ENCODE results near the gene MKNK2. TPM values are rescaled to one million over a fixed set of nuclear protein-coding genes. Genes with fewer than 3 reads are reported as not detected.

Gene MKNK2
- total RNA-seq, 1 experiment from 2014 or later, result 96.8 TPM

- no peak overlapping the region for H3K4me3 ChIP-seq (ENCODE audit: low read length)
- no peaks in the 10 kb centered on the region for H3F3A ChIP-seq (ENCODE audit: low read length, unreplicated experiment)
- H3K9ac ChIP-seq (ENCODE audit: low read length), result no peak overlapping the region
- H3K27ac ChIP-seq (ENCODE audit: low read length), result 0 out of 2 replicates have a peak overlapping the region, but pooled peaks have one; percentile 13
- peaks cover 31% of the 10 kb centered on the region for H3K4me1 ChIP-seq (ENCODE audit: insufficient read depth, low read length)
- TF ChIP-seq EZH2 (IDR thresholded peaks at IDR 0.05; ENCODE audit: low read length, unreplicated experiment) (no peak), EZH2phosphoT487 (IDR thresholded peaks at IDR 0.05; ENCODE audit: borderline replicate concordance, low read length) (no peak)
- TF ChIP-seq, protein P1, sequence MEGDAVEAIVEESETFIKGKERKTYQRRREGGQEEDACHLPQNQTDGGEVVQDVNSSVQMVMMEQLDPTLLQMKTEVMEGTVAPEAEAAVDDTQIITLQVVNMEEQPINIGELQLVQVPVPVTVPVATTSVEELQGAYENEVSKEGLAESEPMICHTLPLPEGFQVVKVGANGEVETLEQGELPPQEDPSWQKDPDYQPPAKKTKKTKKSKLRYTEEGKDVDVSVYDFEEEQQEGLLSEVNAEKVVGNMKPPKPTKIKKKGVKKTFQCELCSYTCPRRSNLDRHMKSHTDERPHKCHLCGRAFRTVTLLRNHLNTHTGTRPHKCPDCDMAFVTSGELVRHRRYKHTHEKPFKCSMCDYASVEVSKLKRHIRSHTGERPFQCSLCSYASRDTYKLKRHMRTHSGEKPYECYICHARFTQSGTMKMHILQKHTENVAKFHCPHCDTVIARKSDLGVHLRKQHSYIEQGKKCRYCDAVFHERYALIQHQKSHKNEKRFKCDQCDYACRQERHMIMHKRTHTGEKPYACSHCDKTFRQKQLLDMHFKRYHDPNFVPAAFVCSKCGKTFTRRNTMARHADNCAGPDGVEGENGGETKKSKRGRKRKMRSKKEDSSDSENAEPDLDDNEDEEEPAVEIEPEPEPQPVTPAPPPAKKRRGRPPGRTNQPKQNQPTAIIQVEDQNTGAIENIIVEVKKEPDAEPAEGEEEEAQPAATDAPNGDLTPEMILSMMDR (conservative IDR thresholded peaks at IDR 0.05; ENCODE audit: low read depth, low read length), result no peak
- intact Hi-C loops (cut with micrococcal nuclease), result no loop called here
- no peaks in the 10 kb centered on the region for H3K9me3 ChIP-seq (ENCODE audit: low read length)
- peaks cover 53% of the 10 kb centered on the region for H3K79me2 ChIP-seq (ENCODE audit: low read length)
- H4K20me1 ChIP-seq (ENCODE audit: low read length), result peaks cover 37% of the 10 kb centered on the region
- ChIA-PET POLR2A (ENCODE audit: unreplicated experiment) (no interaction called here), CTCF (no interaction called here)
- no peak overlapping the region for H2AFZ ChIP-seq (ENCODE audit: low read length)
- ATAC-seq (no peak), DNase-seq (no peak)
- no peaks in the 10 kb centered on the region; the same call in 1 of the 2 replicates for H3K36me3 ChIP-seq (ENCODE audit: low read depth, low read length)
- BruUV-seq (replicated peaks), result no TSS peak
- no peak overlapping the region for H3K4me2 ChIP-seq (ENCODE audit: low read length)
- H3K27me3 ChIP-seq (ENCODE audit: low read length), result no peaks in the 10 kb centered on the region
- H3K9me2 ChIP-seq (replicated peaks; ENCODE audit: low read length), result no peaks in the 10 kb centered on the region
Observed at GRCh38 chr19:2047076-2047448, 4.0 kb downstream of the MKNK2 start.

- H3K27me3 ChIP-seq (ENCODE audit: low read length), result no peaks in the 10 kb centered on the region
- POLR2A ChIA-PET (ENCODE audit: unreplicated experiment), result no interaction called here
- TF ChIP-seq, protein P1 (conservative IDR thresholded peaks at IDR 0.05; ENCODE audit: low read depth, low read length), result no peak
- TF ChIP-seq EZH2phosphoT487 (IDR thresholded peaks at IDR 0.05; ENCODE audit: borderline replicate concordance, low read length) (no peak), EZH2 (IDR thresholded peaks at IDR 0.05; ENCODE audit: low read length, unreplicated experiment) (no peak)
- H3K4me1 ChIP-seq (ENCODE audit: insufficient read depth, low read length), result peaks cover 24% of the 10 kb centered on the region
- intact Hi-C loops (cut with micrococcal nuclease), result no loop called here
- no peaks in the 10 kb centered on the region for H3K9me2 ChIP-seq (replicated peaks; ENCODE audit: low read length)
- no peaks in the 10 kb centered on the region for H3K9me3 ChIP-seq (ENCODE audit: low read length)
- no peak overlapping the region for H2AFZ ChIP-seq (ENCODE audit: low read length)
- H4K20me1 ChIP-seq (ENCODE audit: low read length), result peaks cover 37% of the 10 kb centered on the region
- no peak overlapping the region for H3K27ac ChIP-seq (ENCODE audit: low read length)
- BruUV-seq (replicated peaks), result no TSS peak
- no peaks in the 10 kb centered on the region; the same call in 1 of the 2 replicates for H3K36me3 ChIP-seq (ENCODE audit: low read depth, low read length)
- no peak for ATAC-seq
- DNase-seq, result no peak
- CTCF ChIA-PET, result no interaction called here
- no peak overlapping the region for H3K9ac ChIP-seq (ENCODE audit: low read length)
- H3K79me2 ChIP-seq (ENCODE audit: low read length), result peaks cover 53% of the 10 kb centered on the region
- no peak overlapping the region for H3K4me3 ChIP-seq (ENCODE audit: low read length)
- no peak overlapping the region for H3K4me2 ChIP-seq (ENCODE audit: low read length)
- H3F3A ChIP-seq (ENCODE audit: low read length, unreplicated experiment), result no peaks in the 10 kb centered on the region
Observed at GRCh38 chr19:2046046-2046907, 4.8 kb downstream of the MKNK2 start.

DNA sequence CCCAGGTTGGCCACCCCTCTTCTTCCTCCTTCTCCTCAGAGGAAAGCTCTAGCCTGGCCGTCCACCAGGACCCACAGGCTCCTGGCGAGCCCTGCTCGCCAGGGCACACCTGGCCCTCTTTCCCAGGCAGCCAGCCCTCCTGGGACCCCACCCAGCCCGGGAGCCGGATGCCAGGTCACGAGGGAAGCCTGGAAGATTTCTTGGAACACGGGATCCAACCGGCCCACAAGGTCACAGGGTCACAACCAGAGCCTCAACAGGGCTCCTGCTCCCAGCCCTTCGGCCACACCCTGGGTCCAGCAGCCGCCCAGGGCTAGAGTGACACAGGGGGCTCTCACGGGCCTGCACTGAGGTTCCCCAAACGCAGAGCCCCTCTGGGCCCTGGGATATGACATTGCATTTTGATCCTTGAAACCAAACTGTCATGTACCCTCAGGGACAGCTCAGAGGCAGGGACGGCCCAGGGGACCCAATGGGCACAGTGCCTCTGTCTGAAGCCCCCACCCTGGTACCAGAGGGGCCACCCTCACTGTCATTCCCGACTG is 5.5 kb downstream of the MKNK2 start:
- ChIA-PET POLR2A (ENCODE audit: unreplicated experiment) (no interaction called here), CTCF (no interaction called here)
- no peak for TF ChIP-seq EZH2 (IDR thresholded peaks at IDR 0.05; ENCODE audit: low read length, unreplicated experiment)
- no peak for TF ChIP-seq EZH2phosphoT487 (IDR thresholded peaks at IDR 0.05; ENCODE audit: borderline replicate concordance, low read length)
- Histone ChIP-seq H3K27ac (ENCODE audit: low read length) (no peak overlapping the region), H3K36me3 (ENCODE audit: low read depth, low read length) (no peaks in the 10 kb centered on the region; the same call in 1 of the 2 replicates), H4K20me1 (ENCODE audit: low read length) (peaks cover 37% of the 10 kb centered on the region), H2AFZ (ENCODE audit: low read length) (no peak overlapping the region), H3K9me3 (ENCODE audit: low read length) (no peaks in the 10 kb centered on the region), H3K9me2 (replicated peaks; ENCODE audit: low read length) (no peaks in the 10 kb centered on the region), H3K79me2 (ENCODE audit: low read length) (peaks cover 50% of the 10 kb centered on the region), H3K4me2 (ENCODE audit: low read length) (no peak overlapping the region), H3K9ac (ENCODE audit: low read length) (no peak overlapping the region), H3K4me1 (ENCODE audit: insufficient read depth, low read length) (peaks cover 24% of the 10 kb centered on the region), H3K4me3 (ENCODE audit: low read length) (no peak overlapping the region), H3K27me3 (ENCODE audit: low read length) (no peaks in the 10 kb centered on the region), H3F3A (ENCODE audit: low read length, unreplicated experiment) (no peaks in the 10 kb centered on the region)
- DNase-seq (no peak), ATAC-seq (no peak)
- intact Hi-C loops (cut with micrococcal nuclease), result no loop called here
- no TSS peak for BruUV-seq (replicated peaks)
